Fibroblast of peridontal ligament (primary cell): ENCODE data around the gene KIF13A.
"Not testable (repeated sequence)": the region's sequence is repeated elsewhere in the genome, so short reads cannot be mapped to it uniquely, and the experiment has no call there.

Experiments used
- DNase-seq: peaks from one replicate; pipeline ENCODE4 v3.0.0-alpha.2; 2010; ENCODE audit errors: extremely low read depth

KIF13A gene

GRCh38 chr6:17790489-17790888, 196.9 kb downstream of the KIF13A start:
- DNase-seq = peak; percentile 8

- DNase-seq = no peak
Observed at GRCh38 chr6:17785094-17785787, 202.2 kb downstream of the KIF13A start.

- DNase-seq = peak; percentile 2
Observed at GRCh38 chr6:17780061-17780460, 207.4 kb downstream of the KIF13A start.

- no peak for DNase-seq
Observed at GRCh38 chr6:17771609-17772008, 215.8 kb downstream of the KIF13A start.

- DNase-seq = no peak
Observed at GRCh38 chr6:17768881-17769280, 218.6 kb downstream of the KIF13A start.

GRCh38 chr6:17768388-17768787, 219.0 kb downstream of the KIF13A start:
- DNase-seq = peak; percentile 21

- no peak for DNase-seq
Observed at GRCh38 chr6:17762651-17763050, 224.8 kb downstream of the KIF13A start.

- no peak for DNase-seq
Observed at GRCh38 chr6:17758119-17758518, 229.3 kb downstream of the KIF13A start.

GRCh38 chr6:17754254-17754653, 233.2 kb downstream of the KIF13A start:
- no peak for DNase-seq

- not testable (repeated sequence) for DNase-seq
Observed at GRCh38 chr6:17745324-17745723, 242.1 kb downstream of the KIF13A start.

- DNase-seq = not testable (repeated sequence)
Observed at GRCh38 chr6:17744757-17745308, 242.6 kb downstream of the KIF13A start.

GRCh38 chr6:17744019-17744756, 243.2 kb downstream of the KIF13A start:
- no peak for DNase-seq

GRCh38 chr6:17741507-17741906, 245.9 kb downstream of the KIF13A start:
- DNase-seq = no peak

- DNase-seq = peak; percentile 12
Observed at GRCh38 chr6:17740559-17741220, 246.7 kb downstream of the KIF13A start.

- no peak for DNase-seq
Observed at GRCh38 chr6:17737704-17738252, 249.7 kb downstream of the KIF13A start.

GRCh38 chr6:17735311-17735710, 252.1 kb downstream of the KIF13A start:
- DNase-seq = not testable (repeated sequence)

GRCh38 chr6:17730078-17730704, 257.2 kb downstream of the KIF13A start:
- DNase-seq = no peak

GRCh38 chr6:17729223-17730077, 258.0 kb downstream of the KIF13A start:
- DNase-seq = peak; percentile 5

GRCh38 chr6:17728551-17729222, 258.7 kb downstream of the KIF13A start:
- no peak for DNase-seq

GRCh38 chr6:17725083-17725482, 262.4 kb downstream of the KIF13A start:
- peak; percentile 16 for DNase-seq
